Measurements from ENCODE around the gene NOS3. TPM values are rescaled to one million over a fixed set of nuclear protein-coding genes. Genes with fewer than 3 reads are reported as not detected.

NOS3 gene
- total RNA-seq, 5 donors from 2014 or later (not counting 1 experiment from before 2014, with no cell fraction given) = 4.8 to 10.1 (median 5.0) TPM

GRCh38 chr7:151028948-151029501, 38.2 kb downstream of the NOS3 start:
- Mint-ChIP-seq H3K27me3 (no peaks in the 10 kb centered on the region), H3K36me3 (peaks cover 5% of the 10 kb centered on the region), H3K27ac (peak overlapping the region; percentile 98), H3K4me1 (peaks cover 21 to 38% (median 36%) of the 10 kb centered on the region in 3 donors), H3K4me3 (peak overlapping the region; percentile 87 to 93 (median 91)), H3K9me3 (no peaks in the 10 kb centered on the region)
- WGBS (ENCODE audit: insufficient coverage) = 81% methylated on average over 13 of the region's 17 CpGs
- Histone ChIP-seq H3K36me3 (ENCODE audit: control insufficient read depth in 2 of 2, extremely low read depth in 1 of 2, insufficient read depth in 1 of 2, low read length in 1 of 2) (peaks cover 11 to 15% of the 10 kb centered on the region in 2 donors), H3K4me3 (ENCODE audit: control insufficient read depth in 1 of 2, extremely low read depth in 1 of 2, low read length in 1 of 2) (peak overlapping the region; percentile 61 to 95), H3K27ac (ENCODE audit: low read length) (peak overlapping the region; percentile 88), H3K4me1 (ENCODE audit: control insufficient read depth in 1 of 2, extremely low read depth in 1 of 2, insufficient read depth in 2 of 2, low read length in 2 of 2) (peaks cover 9 to 23% of the 10 kb centered on the region in 2 experiments), H3K27me3 (replicated peaks in 1 of 2; ENCODE audit: control insufficient read depth in 2 of 2, extremely low read depth in 1 of 2, insufficient read depth in 2 of 2, low read length in 1 of 2) (peaks cover 0 to 4% of the 10 kb centered on the region in 2 experiments), H3K9me3 (no peaks in the 10 kb centered on the region)
- ChIA-PET POLR2A (interaction anchor here (0.5 to 1.5 kb wide), 6 partner anchors 15 to 1315 kb away, joined by 3 to 11 read pairs (median 4); no protein-coding TSS in a partner anchor), CTCF (interaction anchor here (0.9 to 1.5 kb wide), 8 partner anchors 11 to 198 kb away, joined by 3 to 19 read pairs (median 4); partner anchors contain the start of gene ABCF2 (in 1 of the 2))
- DNase-seq = no peak
- ATAC-seq (replicated peaks in 1 of 4) = no peak

GRCh38 chr7:151031011-151031410, 40.2 kb downstream of the NOS3 start:
- ATAC-seq (replicated peaks in 1 of 4) (no peak), DNase-seq (no peak)
- Mint-ChIP-seq H3K4me3 (no peak overlapping the region), H3K9me3 (no peaks in the 10 kb centered on the region), H3K27me3 (no peaks in the 10 kb centered on the region), H3K36me3 (peaks cover 5% of the 10 kb centered on the region), H3K4me1 (peaks cover 21 to 38% (median 36%) of the 10 kb centered on the region in 3 donors), H3K27ac (no peak overlapping the region)
- Histone ChIP-seq H3K4me1 (ENCODE audit: control insufficient read depth in 1 of 2, extremely low read depth in 1 of 2, insufficient read depth in 2 of 2, low read length in 2 of 2) (peaks cover 9 to 23% of the 10 kb centered on the region in 2 experiments), H3K9me3 (no peaks in the 10 kb centered on the region), H3K27me3 (replicated peaks in 1 of 2; ENCODE audit: control insufficient read depth in 2 of 2, extremely low read depth in 1 of 2, insufficient read depth in 2 of 2, low read length in 1 of 2) (peaks cover 0 to under 1% of the 10 kb centered on the region in 2 experiments), H3K36me3 (ENCODE audit: control insufficient read depth in 2 of 2, extremely low read depth in 1 of 2, insufficient read depth in 1 of 2, low read length in 1 of 2) (peaks cover 11 to 34% of the 10 kb centered on the region in 2 donors), H3K4me3 (ENCODE audit: control insufficient read depth in 1 of 2, extremely low read depth in 1 of 2, low read length in 1 of 2) (no peak overlapping the region), H3K27ac (ENCODE audit: low read length) (no peak overlapping the region)
- WGBS (ENCODE audit: insufficient coverage) = 95% methylated on average over 3 of the region's 4 CpGs
- POLR2A ChIA-PET = interaction anchor here in 1 of 2 donors (0.6 kb wide), 2 partner anchors 9 to 75 kb away, joined by 3 to 7 read pairs; no protein-coding TSS in a partner anchor
- CTCF ChIA-PET = interaction anchor here in 1 of 2 donors (0.8 kb wide), 1 partner anchor 42 kb away, joined by 4 read pairs; no protein-coding TSS in a partner anchor

- ChIA-PET POLR2A (no interaction called here), CTCF (no interaction called here)
- peaks cover 14% of the 10 kb centered on the region for H3K36me3 Mint-ChIP-seq
- H3K4me3 Mint-ChIP-seq = no peak overlapping the region
- H3K27ac Mint-ChIP-seq = no peak overlapping the region
- Histone ChIP-seq H3K36me3 (ENCODE audit: control insufficient read depth in 2 of 2, extremely low read depth in 1 of 2, insufficient read depth in 1 of 2, low read length in 1 of 2) (peaks cover 18 to 48% of the 10 kb centered on the region in 2 donors), H3K27ac (ENCODE audit: low read length) (no peak overlapping the region), H3K9me3 (no peaks in the 10 kb centered on the region), H3K27me3 (replicated peaks in 1 of 2; ENCODE audit: control insufficient read depth in 2 of 2, extremely low read depth in 1 of 2, insufficient read depth in 2 of 2, low read length in 1 of 2) (no peaks in the 10 kb centered on the region), H3K4me3 (ENCODE audit: control insufficient read depth in 1 of 2, extremely low read depth in 1 of 2, low read length in 1 of 2) (no peak overlapping the region), H3K4me1 (ENCODE audit: control insufficient read depth in 1 of 2, extremely low read depth in 1 of 2, insufficient read depth in 2 of 2, low read length in 2 of 2) (peaks cover 4 to 13% of the 10 kb centered on the region in 2 experiments)
- H3K4me1 Mint-ChIP-seq = peaks cover 13 to 30% (median 23%) of the 10 kb centered on the region in 3 donors
- ATAC-seq (replicated peaks in 1 of 4) (no peak), DNase-seq (no peak)
- no peaks in the 10 kb centered on the region for H3K9me3 Mint-ChIP-seq
- WGBS (ENCODE audit: insufficient coverage) = 87% methylated on average over 6 of the region's 17 CpGs
- H3K27me3 Mint-ChIP-seq = no peaks in the 10 kb centered on the region
Observed at GRCh38 chr7:151032936-151033863, 42.4 kb downstream of the NOS3 start.

DNA sequence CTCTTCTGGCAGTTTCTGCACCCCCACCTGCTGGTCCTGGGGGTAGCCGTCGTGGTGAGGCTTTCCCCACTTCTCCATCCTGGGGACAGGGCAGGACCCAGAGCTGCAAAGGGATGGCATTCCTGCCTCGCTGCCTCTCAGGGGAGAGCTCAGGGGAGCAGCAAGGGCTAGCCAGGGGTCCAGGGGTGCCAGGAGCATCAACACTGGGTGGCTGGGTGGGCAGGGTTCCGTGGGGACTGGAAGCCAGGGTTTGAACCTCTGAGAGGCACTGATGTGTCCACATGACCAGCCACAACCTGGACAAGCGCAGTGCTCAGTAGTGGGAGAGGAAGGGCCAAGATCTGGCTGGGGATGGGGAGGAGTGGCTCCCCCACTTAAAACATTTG, 43.0 kb downstream of the NOS3 start:
- H3K9me3 ChIP-seq = no peaks in the 10 kb centered on the region
- Mint-ChIP-seq H3K36me3 (peaks cover 12% of the 10 kb centered on the region), H3K27ac (no peak overlapping the region), H3K4me1 (peaks cover 10 to 23% (median 22%) of the 10 kb centered on the region in 3 donors), H3K4me3 (no peak overlapping the region), H3K27me3 (no peaks in the 10 kb centered on the region), H3K9me3 (no peaks in the 10 kb centered on the region)
- WGBS (ENCODE audit: insufficient coverage) = 100% methylated on average over 1 of the region's 5 CpGs
- ATAC-seq (replicated peaks in 1 of 4) = no peak
- H3K4me3 ChIP-seq (ENCODE audit: control insufficient read depth in 1 of 2, extremely low read depth in 1 of 2, low read length in 1 of 2) = no peak overlapping the region
- POLR2A ChIA-PET = no interaction called here
- H3K27ac ChIP-seq (ENCODE audit: low read length) = no peak overlapping the region
- peaks cover 18 to 48% of the 10 kb centered on the region in 2 donors for H3K36me3 ChIP-seq (ENCODE audit: control insufficient read depth in 2 of 2, extremely low read depth in 1 of 2, insufficient read depth in 1 of 2, low read length in 1 of 2)
- H3K4me1 ChIP-seq (ENCODE audit: control insufficient read depth in 1 of 2, extremely low read depth in 1 of 2, insufficient read depth in 2 of 2, low read length in 2 of 2) = peaks cover 4 to 12% of the 10 kb centered on the region in 2 experiments
- no peak for DNase-seq
- CTCF ChIA-PET = no interaction called here
- H3K27me3 ChIP-seq (replicated peaks in 1 of 2; ENCODE audit: control insufficient read depth in 2 of 2, extremely low read depth in 1 of 2, insufficient read depth in 2 of 2, low read length in 1 of 2) = no peaks in the 10 kb centered on the region

GRCh38 chr7:151034312-151035025, 43.7 kb downstream of the NOS3 start:
- no peaks in the 10 kb centered on the region for H3K9me3 ChIP-seq
- no peaks in the 10 kb centered on the region for H3K27me3 ChIP-seq (replicated peaks in 1 of 2; ENCODE audit: control insufficient read depth in 2 of 2, extremely low read depth in 1 of 2, insufficient read depth in 2 of 2, low read length in 1 of 2)
- Mint-ChIP-seq H3K4me1 (peaks cover 9 to 21% (median 17%) of the 10 kb centered on the region in 3 donors), H3K27ac (no peak overlapping the region), H3K36me3 (peaks cover 12% of the 10 kb centered on the region), H3K9me3 (no peaks in the 10 kb centered on the region), H3K27me3 (no peaks in the 10 kb centered on the region), H3K4me3 (no peak overlapping the region)
- ChIA-PET POLR2A (no interaction called here), CTCF (no interaction called here)
- no peak overlapping the region for H3K27ac ChIP-seq (ENCODE audit: low read length)
- peaks cover 0 to 12% of the 10 kb centered on the region in 2 experiments for H3K4me1 ChIP-seq (ENCODE audit: control insufficient read depth in 1 of 2, extremely low read depth in 1 of 2, insufficient read depth in 2 of 2, low read length in 2 of 2)
- WGBS (ENCODE audit: insufficient coverage) = 97% methylated on average over 8 of the region's 21 CpGs
- no peak for DNase-seq
- no peak for ATAC-seq (replicated peaks in 1 of 4)
- peaks cover 18 to 48% of the 10 kb centered on the region in 2 donors for H3K36me3 ChIP-seq (ENCODE audit: control insufficient read depth in 2 of 2, extremely low read depth in 1 of 2, insufficient read depth in 1 of 2, low read length in 1 of 2)
- no peak overlapping the region for H3K4me3 ChIP-seq (ENCODE audit: control insufficient read depth in 1 of 2, extremely low read depth in 1 of 2, low read length in 1 of 2)

Measured in T-cell (primary cell).